ENCODE results near the gene CPEB4.

DNA sequence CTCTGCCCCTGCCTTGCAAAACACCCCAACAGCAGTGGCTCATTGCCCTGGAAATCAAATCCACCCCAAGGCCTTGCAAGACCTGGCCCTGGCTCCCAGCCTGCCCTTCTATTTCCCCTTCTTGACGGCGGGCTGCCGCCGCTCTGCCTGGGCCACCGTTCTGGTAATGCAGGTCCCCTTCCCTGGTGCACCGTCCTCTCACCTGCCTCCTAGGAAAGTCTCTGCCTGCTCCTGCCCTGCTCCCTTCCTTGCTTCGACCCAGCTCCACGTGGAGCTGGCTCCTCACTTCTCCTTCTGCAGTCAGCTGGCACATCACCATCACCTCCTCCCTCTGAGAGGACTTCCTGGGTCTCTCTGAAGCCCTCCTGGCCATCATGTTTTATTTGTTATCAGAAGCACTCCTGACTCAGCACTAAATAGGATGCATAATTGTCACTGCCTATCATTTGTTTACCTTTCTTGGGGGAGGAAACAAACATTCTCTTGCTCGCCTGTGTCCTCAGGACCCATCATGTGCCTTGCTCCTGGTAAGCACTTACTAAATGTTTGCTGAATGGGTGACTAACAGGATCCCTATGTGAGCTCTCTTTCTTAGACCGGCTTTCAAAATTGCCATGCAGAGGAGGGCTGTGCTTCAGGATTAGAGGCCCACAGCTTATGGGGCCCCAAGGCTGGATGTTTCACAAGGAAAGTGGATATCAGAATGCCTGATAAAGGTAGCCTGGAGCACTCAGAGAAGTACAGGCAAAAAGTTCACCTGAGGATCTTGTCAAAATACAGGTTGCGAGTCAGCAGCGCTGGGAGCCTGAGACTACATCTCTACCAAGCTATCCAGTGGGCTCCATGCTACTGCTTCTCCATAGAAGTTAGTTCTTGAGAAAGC, 81.3 kb downstream of the CPEB4 start:
- TF ChIP-seq, protein P1, sequence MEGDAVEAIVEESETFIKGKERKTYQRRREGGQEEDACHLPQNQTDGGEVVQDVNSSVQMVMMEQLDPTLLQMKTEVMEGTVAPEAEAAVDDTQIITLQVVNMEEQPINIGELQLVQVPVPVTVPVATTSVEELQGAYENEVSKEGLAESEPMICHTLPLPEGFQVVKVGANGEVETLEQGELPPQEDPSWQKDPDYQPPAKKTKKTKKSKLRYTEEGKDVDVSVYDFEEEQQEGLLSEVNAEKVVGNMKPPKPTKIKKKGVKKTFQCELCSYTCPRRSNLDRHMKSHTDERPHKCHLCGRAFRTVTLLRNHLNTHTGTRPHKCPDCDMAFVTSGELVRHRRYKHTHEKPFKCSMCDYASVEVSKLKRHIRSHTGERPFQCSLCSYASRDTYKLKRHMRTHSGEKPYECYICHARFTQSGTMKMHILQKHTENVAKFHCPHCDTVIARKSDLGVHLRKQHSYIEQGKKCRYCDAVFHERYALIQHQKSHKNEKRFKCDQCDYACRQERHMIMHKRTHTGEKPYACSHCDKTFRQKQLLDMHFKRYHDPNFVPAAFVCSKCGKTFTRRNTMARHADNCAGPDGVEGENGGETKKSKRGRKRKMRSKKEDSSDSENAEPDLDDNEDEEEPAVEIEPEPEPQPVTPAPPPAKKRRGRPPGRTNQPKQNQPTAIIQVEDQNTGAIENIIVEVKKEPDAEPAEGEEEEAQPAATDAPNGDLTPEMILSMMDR (IDR thresholded peaks at IDR 0.05; ENCODE audit: insufficient read depth, low read length), result no peak
- TF ChIP-seq, protein P2, sequence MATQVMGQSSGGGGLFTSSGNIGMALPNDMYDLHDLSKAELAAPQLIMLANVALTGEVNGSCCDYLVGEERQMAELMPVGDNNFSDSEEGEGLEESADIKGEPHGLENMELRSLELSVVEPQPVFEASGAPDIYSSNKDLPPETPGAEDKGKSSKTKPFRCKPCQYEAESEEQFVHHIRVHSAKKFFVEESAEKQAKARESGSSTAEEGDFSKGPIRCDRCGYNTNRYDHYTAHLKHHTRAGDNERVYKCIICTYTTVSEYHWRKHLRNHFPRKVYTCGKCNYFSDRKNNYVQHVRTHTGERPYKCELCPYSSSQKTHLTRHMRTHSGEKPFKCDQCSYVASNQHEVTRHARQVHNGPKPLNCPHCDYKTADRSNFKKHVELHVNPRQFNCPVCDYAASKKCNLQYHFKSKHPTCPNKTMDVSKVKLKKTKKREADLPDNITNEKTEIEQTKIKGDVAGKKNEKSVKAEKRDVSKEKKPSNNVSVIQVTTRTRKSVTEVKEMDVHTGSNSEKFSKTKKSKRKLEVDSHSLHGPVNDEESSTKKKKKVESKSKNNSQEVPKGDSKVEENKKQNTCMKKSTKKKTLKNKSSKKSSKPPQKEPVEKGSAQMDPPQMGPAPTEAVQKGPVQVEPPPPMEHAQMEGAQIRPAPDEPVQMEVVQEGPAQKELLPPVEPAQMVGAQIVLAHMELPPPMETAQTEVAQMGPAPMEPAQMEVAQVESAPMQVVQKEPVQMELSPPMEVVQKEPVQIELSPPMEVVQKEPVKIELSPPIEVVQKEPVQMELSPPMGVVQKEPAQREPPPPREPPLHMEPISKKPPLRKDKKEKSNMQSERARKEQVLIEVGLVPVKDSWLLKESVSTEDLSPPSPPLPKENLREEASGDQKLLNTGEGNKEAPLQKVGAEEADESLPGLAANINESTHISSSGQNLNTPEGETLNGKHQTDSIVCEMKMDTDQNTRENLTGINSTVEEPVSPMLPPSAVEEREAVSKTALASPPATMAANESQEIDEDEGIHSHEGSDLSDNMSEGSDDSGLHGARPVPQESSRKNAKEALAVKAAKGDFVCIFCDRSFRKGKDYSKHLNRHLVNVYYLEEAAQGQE (IDR thresholded peaks at IDR 0.05; ENCODE audit: insufficient replicate concordance, low read depth), result no peak
- TF ChIP-seq POLR2AphosphoS5 (IDR thresholded peaks at IDR 0.05; ENCODE audit: low read depth), result no peak

All from HL-60 (cell line).